ENCODE measurements around the gene GGA2. TPM values are rescaled to one million over a fixed set of nuclear protein-coding genes. Genes with fewer than 3 reads are reported as not detected.

GGA2 gene
- total RNA-seq, 2 experiments from 2014 or later: 91.0 to 96.9 TPM

GRCh38 chr16:23538919-23539278, 28.6 kb upstream of the GGA2 start:
- POLR2A ChIA-PET: interaction anchor here (1.4 kb wide), 1 partner anchor 10 kb away, joined by 3 read pairs; no protein-coding TSS in a partner anchor
- Mint-ChIP-seq H3K27ac (peak overlapping the region; percentile 60), H3K36me3 (ENCODE audit: low read depth) (peaks cover 28% of the 10 kb centered on the region)

GRCh38 chr16:23537390-23537789, 27.1 kb upstream of the GGA2 start:
- no peak for ATAC-seq

More at GRCh38 chr16:23538919-23539278, 28.6 kb upstream of the GGA2 start:
- H3K4me3 Mint-ChIP-seq: no peak overlapping the region
- DNase-seq (no peak), ATAC-seq (no peak)
- TF ChIP-seq CTCF (IDR thresholded peaks at IDR 0.05): no peak
- H3K9me3 Mint-ChIP-seq: no peaks in the 10 kb centered on the region
- intact Hi-C loops (cut with micrococcal nuclease): no loop called here
- H3K4me1 Mint-ChIP-seq (ENCODE audit: low read depth): peaks cover 8% of the 10 kb centered on the region
- H3K27me3 Mint-ChIP-seq: no peaks in the 10 kb centered on the region
- CTCF ChIA-PET: interaction anchor here (1.1 to 2.1 kb wide), 4 partner anchors 10 to 104 kb away, joined by 3 to 5 read pairs (median 4); no protein-coding TSS in a partner anchor

DNA sequence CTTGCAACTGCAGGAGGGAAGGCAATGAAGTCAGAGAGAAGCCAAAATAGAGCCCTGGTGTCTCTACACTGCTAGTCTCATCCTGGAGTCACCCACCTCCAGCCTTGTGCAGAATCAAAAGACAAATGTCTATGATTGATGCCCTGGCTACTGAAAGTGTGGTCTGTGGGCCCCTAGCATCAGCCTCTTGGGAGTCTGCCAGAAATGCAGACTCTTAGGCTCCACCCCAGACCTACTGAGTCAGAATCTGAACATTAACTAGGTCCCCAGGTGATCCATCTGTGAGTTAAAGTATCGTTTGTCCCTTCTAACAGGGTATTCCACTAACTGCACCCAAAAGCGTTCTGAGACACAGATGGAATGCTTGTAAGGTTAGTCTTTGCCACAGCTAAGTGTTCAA, 25.6 kb upstream of the GGA2 start:
- intact Hi-C loops (cut with micrococcal nuclease): no loop called here
- ChIA-PET CTCF (no interaction called here), POLR2A (interaction anchor here (0.6 kb wide), 1 partner anchor 524 kb away, joined by 3 read pairs; no protein-coding TSS in a partner anchor)
- DNase-seq (no peak), ATAC-seq (no peak)
- Mint-ChIP-seq H3K27me3 (no peaks in the 10 kb centered on the region), H3K4me3 (no peak overlapping the region), H3K27ac (no peak overlapping the region), H3K9me3 (no peaks in the 10 kb centered on the region), H3K4me1 (ENCODE audit: low read depth) (peaks cover 8% of the 10 kb centered on the region), H3K36me3 (ENCODE audit: low read depth) (peaks cover 32% of the 10 kb centered on the region)
- no peak for TF ChIP-seq CTCF (IDR thresholded peaks at IDR 0.05)

More at GRCh38 chr16:23537390-23537789, 27.1 kb upstream of the GGA2 start:
- DNase-seq: no peak
- POLR2A ChIA-PET: interaction anchor here (1.3 kb wide), 1 partner anchor 28 kb away, joined by 3 read pairs; no protein-coding TSS in a partner anchor
- Mint-ChIP-seq H3K36me3 (ENCODE audit: low read depth) (peaks cover 35% of the 10 kb centered on the region), H3K27me3 (no peaks in the 10 kb centered on the region), H3K27ac (peak overlapping the region; percentile 25), H3K4me3 (no peak overlapping the region), H3K4me1 (ENCODE audit: low read depth) (peaks cover 8% of the 10 kb centered on the region), H3K9me3 (no peaks in the 10 kb centered on the region)
- CTCF ChIA-PET: interaction anchor here (2.1 kb wide), 1 partner anchor 103 kb away, joined by 4 read pairs; no protein-coding TSS in a partner anchor
- TF ChIP-seq CTCF (IDR thresholded peaks at IDR 0.05): no peak
- intact Hi-C loops (cut with micrococcal nuclease): no loop called here

GRCh38 chr16:23534868-23535860, 24.9 kb upstream of the GGA2 start:
- DNase-seq (no peak), ATAC-seq (no peak)
- Mint-ChIP-seq H3K4me1 (ENCODE audit: low read depth) (peaks cover 8% of the 10 kb centered on the region), H3K4me3 (no peak overlapping the region), H3K27me3 (no peaks in the 10 kb centered on the region), H3K9me3 (no peaks in the 10 kb centered on the region), H3K27ac (no peak overlapping the region), H3K36me3 (ENCODE audit: low read depth) (peaks cover 32% of the 10 kb centered on the region)
- TF ChIP-seq CTCF (IDR thresholded peaks at IDR 0.05): no peak
- intact Hi-C loops (cut with micrococcal nuclease): no loop called here
- ChIA-PET POLR2A (interaction anchor here (0.6 to 1.4 kb wide), 3 partner anchors 14 to 524 kb away, joined by 3 read pairs; no protein-coding TSS in a partner anchor), CTCF (no interaction called here)

DNA sequence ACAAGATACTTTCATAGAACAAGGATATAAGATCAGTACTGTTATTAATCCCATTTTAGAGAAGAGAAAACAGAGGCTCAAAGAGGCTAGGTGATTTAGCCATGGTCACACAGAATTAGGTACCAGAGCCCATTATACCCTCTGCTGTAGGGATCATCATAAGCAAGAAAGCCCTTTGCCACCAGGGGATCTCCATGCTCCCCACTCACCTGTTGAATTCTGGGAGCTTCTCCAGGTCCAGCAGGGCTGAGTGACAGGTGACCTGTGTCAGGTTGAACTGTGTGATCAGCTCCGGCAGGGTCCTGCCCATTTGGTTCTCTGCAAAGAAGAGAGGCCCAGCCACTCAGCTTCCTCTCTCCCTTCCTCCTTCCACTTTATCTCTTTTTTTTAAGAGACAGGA, 22.2 kb upstream of the GGA2 start:
- H3K9me3 Mint-ChIP-seq: no peaks in the 10 kb centered on the region
- H3K27ac Mint-ChIP-seq: no peak overlapping the region
- H3K27me3 Mint-ChIP-seq: no peaks in the 10 kb centered on the region
- DNase-seq (no peak), ATAC-seq (no peak)
- CTCF ChIA-PET: interaction anchor here (1.4 kb wide), 1 partner anchor 22 kb away, joined by 3 read pairs; no protein-coding TSS in a partner anchor
- H3K4me3 Mint-ChIP-seq: no peak overlapping the region
- H3K36me3 Mint-ChIP-seq (ENCODE audit: low read depth): peaks cover 31% of the 10 kb centered on the region
- no peaks in the 10 kb centered on the region for H3K4me1 Mint-ChIP-seq (ENCODE audit: low read depth)
- intact Hi-C loops (cut with micrococcal nuclease): no loop called here
- POLR2A ChIA-PET: no interaction called here
- no peak for TF ChIP-seq CTCF (IDR thresholded peaks at IDR 0.05)

Data from activated CD8-positive, alpha-beta T cell treated with anti-CD3 and anti-CD28 coated beads for 36 hours (primary cell).